Measurements from ENCODE around the gene FBXL19.

The FBXL19 gene

DNA sequence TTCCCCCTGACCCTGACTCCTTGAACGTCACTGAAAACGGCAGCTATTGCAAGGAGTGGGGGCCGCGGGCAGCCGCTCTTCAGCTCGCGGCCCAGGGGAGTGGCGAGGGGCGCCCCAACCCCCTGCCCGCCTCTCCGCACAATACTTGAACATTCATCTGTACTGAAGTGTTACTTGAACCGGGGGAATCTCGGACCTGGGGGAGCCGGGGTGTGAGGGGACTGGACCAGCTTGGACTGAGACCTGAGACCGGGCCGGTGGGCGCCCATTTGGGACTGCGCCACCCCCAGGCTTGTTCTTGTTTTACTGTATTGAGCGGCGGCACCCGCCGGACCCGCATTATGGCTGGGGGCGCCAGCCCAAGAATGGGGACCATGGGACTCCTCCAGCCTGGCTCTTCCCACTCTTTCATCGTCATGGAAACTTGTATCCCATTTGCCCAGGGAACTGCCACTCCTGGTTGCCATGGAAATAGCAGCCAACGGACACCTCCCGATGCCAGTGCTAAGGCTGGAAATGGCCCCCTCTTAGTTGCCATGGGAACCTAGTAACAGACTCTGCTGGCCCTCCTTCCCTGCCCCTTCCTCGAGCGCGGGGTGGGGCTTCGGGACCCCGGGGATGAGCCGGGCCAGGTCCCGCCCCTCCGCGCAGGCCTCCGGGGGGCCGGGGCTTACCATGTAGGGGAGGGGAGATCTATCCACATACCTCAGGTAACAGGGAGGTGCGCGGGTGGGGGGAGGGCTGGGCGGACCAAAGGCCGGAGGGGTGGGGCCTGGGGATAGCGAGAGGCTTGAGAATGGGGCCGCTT lies 24.7 kb downstream of the FBXL19 start:
- DNase-seq = no peak

DNA sequence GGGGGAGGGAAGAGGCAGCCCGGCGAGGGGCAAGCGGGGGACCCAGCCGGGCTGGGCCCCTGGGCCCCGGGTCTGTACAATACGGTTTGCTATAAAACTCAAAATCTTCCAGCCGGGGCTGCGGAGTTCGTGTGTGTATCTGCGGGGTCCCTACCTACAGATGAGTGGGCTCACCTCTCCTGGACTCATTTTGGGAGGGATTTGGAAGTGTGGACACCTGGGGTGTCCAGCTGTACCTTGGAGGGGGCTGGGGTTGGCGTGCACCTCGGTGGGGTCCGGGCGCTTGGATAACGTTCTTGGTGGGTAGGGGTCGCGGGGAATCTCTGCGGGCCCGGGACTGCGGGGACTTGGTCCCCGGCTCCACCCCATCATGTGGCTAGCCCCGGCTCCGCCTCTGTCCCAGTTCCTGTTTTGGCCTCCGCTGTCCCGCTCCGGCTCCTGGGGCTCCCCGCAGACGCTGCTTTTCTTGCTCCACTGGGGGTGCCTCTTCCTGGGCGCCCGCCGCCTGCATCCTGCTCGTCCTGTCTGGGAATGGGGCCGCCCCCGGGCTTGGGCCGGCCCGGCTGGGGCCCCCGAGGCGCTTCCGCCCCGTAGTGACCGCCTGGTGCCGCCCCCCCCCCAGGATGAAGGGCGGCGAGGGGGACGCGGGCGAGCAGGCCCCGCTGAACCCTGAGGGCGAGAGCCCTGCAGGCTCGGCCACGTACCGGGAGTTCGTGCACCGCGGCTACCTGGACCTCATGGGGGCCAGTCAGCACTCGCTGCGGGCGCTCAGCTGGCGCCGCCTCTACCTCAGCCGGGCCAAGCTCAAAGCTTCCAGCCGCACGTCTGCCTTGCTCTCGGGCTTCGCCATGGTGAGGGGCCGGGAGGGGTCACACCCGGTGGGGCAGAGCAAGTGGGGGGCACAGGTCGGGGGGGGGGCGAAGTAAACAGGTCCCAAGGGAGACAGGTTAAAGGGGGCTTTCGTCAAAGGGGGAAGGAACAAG lies 25.6 kb downstream of the FBXL19 start, which contains the start of gene ORAI3:
ORAI3 (plus strand) TSS at position 402 of the 983 bp plus-strand sequence; CDS start at position 624, 222 bp downstream.
- DNase-seq = peak; percentile 46

DNA sequence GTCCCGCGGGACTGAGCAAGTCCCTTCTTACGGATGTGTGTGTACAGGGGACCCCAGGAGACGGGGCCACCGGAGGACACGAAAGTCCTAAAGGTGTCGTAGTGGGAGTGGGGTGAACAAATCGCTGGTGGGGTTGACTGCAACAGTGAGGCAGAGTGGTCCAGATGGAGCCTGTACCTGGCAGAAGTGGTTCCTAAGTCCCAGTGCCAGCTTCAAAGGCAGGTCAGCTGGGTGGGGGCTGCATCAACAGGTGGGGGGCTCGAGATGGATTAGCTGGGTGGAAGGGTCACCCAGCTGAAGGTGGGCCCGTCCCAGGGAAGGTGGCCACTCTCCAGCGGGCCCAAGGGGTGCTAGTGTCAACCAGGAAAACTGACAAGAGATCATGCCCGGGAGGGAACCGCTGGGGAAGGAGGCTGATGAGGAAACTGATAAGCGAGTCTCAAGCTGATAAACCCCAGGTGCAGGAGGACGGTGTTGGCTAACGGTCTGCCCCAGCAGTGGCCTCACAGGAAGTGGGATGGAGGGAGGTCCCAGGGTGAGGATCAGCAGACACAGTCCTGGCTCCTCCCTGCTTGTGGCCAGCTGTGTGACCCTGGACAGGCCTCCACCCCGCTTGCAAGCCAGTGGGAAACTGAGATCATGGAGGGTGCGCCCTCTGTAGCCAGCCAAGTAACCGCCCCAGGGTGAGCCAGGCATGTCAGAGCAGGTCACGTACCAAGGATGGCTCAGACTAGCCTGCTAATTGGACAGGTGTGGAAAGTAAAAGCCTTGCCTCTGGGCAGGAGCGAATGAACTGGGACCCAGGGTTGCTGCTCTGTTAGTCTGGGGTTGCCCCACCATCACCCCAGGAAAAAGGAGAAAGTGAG lies 26.5 kb downstream of the FBXL19 start:
- peak; percentile 57 for DNase-seq

DNA sequence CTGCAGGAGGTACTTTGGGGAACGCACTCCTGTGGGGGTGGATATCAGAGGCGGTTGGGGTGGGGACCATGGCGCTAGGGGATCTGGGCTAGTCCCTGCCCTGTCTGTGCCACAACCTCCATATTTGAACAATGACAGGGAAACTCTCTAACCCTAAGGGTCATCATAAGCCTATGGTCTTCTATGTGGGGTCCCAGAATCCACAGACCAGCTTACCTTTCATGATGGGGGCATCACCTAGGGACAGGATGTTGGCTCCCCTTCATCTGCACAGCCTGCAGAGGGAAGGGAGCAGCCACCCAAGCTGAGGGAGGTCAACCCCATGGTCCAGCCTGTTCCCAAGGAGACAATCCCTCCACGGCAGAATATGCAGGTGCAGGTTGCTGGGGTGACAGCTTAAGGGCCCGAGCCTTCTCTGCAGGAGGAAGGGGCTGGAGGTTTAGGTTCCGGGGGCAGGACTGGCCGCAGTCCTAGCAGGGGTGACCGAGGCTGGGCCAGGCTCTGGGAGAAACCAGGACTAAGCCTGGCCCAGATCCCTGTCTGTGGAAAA lies 27.2 kb downstream of the FBXL19 start:
- DNase-seq = no peak

DNA sequence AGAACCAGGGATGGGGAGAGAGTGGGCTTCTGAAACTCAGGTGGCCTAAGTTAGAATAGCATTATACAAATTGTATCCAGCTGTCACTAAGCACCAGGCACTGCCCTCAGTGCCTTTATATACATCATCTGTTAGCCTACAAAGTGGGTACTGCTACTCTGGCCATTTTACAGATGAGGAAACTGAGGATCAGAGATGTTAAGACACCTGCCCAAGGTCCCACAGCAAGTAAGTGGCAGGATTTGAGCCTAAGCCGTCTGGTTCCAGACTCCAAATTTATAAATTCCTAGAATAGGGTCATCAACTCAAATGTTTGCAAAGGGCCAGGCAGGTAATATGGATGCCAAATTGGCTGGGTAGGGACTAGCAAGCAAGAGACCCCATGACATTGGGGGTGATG lies 27.8 kb downstream of the FBXL19 start:
- no peak for DNase-seq

DNA sequence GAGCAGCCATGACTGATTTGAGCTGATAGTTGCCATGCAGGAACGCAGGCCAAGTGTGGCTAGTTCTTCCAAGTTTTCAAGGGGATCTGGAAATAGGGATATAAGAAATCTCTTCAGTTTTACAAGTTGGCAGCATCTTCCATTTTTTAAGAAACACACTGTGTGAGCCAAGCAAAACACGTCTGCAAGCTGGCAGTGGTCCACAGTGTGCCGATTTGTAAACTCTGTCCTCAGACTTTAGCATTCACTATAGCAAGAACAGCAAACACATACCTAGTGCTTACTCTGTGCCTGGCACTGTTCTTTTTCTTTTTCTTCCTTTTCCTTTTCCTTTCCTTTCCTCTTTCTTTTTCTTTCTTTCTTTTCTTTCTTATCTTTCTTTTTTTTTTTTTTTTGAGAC lies 28.4 kb downstream of the FBXL19 start:
- no peak for DNase-seq

DNA sequence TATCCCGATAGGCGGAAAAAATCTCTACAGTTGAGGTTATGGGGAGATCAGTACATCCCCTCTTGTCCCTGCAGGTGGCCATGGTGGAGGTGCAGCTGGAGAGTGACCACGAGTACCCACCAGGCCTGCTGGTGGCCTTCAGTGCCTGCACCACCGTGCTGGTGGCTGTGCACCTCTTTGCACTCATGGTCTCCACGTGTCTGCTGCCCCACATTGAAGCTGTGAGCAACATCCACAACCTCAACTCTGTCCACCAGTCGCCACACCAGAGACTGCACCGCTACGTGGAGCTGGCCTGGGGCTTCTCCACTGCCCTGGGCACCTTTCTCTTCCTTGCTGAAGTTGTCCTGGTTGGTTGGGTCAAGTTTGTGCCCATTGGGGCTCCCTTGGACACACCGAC lies 29.7 kb downstream of the FBXL19 start:
- DNase-seq = no peak

DNA sequence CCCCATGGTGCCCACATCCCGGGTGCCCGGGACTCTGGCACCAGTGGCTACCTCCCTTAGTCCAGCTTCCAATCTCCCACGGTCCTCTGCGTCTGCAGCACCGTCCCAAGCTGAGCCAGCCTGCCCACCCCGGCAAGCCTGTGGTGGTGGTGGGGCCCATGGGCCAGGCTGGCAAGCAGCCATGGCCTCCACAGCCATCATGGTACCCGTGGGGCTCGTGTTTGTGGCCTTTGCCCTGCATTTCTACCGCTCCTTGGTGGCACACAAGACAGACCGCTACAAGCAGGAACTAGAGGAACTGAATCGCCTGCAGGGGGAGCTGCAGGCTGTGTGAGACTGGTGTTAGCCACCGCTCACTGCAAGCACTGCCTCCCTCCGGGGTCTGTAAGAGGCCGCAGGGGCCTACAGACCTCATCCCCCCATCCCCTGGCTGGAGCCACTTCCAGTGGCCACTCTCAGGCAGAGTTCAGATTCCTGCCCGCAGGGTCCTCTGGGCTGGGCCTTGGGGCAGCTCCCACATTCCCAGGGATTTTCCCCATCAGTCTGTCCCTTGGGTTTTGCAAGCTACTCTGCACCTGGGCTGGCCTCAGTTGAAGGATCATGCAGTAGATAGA lies 30.2 kb downstream of the FBXL19 start:
- DNase-seq = peak; percentile 70

DNA sequence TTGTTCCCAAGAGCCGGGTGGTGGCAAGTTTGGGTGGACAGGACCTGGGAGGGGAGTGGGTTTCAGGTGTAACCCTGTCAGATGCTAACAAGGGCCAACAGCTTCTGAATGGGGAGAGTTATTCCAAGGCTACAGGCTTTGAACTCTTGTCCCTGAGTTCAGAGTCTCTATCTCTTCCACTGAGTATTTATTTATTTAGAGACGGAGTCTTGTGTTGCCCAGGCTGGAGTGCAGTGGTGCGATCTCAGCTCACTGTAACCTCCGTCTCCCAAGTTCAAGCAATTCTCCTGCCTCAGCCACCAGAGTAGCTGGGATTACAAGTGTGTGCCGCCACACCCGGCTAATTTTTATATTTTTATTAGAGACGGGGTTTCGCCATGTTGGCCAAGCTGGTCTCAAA lies 31.6 kb downstream of the FBXL19 start:
- DNase-seq = no peak

DNA sequence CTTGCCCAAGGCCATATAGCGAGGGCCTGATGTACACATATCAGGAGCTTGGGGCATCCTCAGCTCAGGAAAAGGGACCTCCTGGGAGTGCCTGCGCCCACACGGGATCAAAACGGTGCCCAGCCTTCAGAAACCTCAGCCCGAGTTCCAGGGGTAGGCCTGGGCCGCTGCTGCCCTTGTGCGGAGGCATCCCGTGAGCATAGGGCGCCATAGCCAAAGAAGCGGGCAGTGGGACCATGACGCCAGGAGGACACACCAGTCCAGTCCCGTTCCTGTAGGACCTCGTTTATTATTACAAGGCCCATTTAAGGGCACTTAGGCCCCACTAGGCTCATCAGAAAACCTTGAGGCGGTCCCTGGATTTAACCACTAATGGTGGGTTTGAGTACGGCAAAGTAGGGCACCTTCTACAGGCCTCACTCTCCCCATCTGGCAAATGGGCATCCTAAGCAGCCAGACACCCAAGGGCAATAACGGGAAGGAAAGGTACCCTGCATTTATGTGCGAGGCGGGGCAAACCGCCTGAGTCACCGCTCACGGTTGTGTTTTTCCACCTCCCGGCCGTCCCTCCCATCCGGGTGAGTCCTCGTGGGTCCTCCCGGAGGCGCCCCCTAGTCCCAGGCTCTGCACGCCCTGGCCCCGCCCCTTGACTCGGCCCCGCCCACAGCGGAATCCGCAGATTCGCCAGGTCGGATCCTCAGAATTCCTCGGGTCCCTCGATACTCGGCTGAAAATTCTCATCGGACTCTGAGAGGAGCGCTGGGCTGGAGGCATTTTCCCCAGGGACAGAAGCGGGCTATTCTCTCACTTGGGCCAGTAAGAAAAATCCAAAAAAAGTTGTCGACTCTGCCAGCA lies 33.5 kb downstream of the FBXL19 start:
- DNase-seq = peak; percentile 90

DNA sequence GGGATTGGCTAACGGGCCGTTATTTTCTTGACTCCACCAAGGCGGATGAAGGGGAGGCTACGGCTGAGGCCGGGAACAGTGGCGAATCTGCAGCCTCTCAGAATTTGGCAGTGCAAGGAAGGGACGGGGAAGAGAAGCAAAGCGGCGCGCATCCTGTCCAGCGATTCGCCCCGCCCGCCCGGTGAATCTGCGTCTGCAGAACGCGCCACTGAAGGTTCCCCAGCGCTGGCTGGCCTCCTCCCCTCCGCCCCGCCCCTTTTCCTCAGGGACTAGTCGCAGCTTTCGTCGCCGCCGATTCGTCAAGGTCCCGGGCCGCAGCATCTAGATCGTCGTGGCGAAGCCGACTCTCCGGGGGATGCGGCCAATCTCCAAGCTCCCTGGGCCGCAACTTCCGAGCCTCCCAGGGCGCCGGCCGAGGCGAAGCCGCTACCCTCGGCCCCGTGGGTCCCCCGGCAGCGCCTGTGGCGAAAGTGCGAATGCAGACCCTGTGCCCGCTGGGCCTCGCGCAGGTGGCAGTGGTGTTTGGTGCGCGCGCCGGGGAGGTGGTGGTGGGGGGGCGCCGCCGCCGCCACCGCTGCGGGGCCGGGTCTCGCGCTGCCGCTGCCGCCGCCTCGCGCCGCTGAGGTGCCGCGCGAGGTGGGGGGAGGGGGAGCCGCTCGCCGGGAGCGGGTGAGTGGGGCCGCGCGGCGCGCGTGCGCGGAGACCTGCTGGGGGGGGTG lies 34.2 kb downstream of the FBXL19 start, which contains the start of gene SETD1A:
SETD1A (plus strand) TSS at position 299 of the 719 bp plus-strand sequence. CDS start 978 bp downstream, outside the sequence.
- peak; percentile 95 for DNase-seq

DNA sequence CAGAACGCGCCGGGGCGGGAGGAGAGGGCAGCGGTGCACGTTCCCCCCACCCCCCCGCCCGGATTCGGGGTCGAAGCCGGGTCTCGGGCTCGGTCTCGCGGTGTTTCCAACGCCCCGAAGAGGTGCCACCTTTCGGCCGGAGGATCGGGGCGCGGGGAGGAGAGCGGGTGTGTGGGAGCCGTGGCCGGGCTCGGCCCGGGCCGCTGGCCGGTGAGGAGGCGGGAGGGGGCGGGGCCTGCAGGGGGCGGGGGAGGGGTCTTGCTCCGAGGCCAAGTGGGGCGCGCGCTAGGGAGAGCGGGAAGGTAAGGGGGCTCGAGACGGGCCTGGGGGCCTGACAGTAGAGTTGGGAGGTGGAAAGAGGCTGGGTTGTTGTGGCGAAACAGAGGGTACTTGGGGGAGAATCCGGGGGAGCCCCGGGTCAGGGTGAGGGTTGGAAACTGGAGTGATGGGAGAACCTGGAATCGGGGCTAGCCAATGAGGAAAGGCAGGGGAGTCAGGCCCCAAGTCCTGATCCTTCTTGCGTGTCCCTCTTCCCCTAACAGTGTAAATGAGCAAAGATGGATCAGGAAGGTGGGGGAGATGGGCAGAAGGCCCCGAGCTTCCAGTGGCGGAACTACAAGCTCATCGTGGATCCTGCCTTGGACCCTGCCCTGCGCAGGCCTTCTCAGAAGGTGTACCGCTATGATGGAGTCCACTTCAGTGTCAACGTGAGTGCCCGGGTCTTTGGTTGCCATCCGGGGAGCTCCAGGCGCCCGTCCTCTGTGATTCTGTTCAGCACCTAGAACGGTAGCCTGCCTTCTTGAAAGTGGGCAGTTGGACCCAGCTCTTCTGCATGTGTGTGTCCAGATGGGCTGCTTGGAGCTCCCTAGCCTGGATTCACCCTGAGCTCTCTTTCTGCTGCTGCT lies 35.1 kb downstream of the FBXL19 start:
- peak; percentile 42 for DNase-seq

DNA sequence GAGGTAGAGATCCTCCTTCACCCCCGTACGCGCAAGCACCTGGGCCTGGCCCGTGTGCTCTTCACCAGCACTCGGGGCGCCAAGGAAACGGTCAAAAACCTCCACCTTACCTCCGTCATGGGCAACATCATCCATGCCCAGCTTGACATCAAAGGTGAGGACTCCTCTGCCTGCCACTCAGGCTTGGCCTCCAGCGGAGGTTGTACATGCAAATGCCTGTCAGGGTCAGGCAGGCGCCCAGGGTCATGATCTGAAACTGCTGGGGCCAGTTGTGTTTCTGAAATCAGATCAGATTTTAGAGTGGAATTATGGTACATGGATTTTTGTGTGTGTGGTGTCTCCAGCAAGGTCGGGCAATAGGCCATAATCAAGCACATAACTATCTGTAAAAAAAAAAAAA lies 38.0 kb downstream of the FBXL19 start:
- DNase-seq = no peak

DNA sequence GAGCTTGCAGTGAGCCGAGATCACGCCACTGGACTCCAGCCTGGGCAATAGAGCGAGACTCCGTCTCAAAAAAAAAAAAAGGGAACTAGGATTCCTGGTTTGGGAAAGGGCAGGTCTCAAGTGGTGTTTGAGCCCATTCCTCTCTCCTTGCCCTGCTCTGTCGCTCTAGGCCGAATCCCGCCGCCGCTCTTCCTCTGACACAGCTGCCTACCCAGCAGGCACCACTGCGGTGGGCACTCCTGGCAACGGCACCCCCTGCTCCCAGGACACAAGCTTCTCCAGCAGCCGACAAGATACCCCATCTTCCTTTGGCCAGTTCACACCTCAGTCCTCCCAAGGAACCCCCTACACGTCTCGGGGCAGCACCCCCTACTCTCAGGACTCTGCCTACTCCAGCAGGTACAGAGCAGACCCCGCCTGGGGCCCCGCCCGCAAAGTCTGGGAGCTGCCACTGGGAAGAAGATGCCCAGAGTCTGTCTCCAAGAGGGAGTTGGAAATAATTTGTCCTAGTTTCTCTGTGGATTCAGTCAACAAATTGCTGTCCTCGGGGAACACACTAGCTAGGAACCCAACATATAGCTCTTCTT lies 40.6 kb downstream of the FBXL19 start:
- no peak for DNase-seq

DNA sequence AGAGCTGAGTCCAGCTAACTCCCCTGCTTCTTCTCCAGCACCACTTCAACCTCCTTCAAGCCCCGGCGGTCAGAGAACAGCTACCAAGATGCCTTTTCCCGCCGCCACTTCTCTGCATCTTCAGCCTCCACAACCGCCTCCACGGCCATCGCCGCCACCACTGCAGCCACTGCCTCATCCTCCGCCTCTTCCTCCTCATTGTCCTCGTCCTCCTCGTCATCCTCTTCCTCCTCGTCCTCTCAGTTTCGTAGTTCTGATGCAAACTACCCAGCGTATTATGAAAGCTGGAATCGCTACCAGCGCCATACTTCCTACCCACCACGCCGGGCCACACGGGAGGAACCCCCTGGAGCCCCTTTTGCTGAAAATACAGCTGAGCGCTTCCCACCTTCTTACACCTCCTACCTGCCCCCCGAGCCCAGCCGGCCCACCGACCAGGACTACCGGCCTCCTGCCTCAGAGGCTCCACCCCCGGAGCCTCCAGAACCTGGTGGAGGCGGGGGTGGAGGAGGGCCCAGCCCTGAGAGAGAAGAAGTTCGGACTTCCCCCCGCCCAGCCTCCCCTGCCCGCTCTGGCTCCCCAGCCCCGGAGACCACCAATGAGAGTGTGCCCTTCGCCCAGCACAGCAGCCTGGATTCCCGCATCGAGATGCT lies 41.3 kb downstream of the FBXL19 start:
- DNase-seq = no peak

DNA sequence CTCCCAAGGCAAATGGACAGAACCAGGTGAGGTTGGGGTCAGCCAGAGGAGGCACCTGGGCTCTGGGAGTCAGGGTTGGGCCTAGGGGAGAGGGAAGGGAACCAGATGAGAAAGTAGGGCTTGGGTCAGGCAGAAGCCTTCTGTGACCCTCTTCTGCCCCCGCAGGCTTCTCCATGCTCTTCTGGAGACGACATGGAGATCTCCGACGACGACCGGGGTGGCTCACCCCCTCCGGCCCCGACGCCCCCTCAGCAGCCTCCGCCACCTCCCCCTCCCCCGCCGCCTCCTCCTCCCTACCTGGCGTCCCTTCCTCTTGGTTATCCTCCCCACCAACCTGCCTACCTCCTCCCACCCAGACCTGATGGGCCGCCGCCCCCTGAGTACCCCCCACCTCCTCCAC lies 42.1 kb downstream of the FBXL19 start:
- DNase-seq = no peak

DNA sequence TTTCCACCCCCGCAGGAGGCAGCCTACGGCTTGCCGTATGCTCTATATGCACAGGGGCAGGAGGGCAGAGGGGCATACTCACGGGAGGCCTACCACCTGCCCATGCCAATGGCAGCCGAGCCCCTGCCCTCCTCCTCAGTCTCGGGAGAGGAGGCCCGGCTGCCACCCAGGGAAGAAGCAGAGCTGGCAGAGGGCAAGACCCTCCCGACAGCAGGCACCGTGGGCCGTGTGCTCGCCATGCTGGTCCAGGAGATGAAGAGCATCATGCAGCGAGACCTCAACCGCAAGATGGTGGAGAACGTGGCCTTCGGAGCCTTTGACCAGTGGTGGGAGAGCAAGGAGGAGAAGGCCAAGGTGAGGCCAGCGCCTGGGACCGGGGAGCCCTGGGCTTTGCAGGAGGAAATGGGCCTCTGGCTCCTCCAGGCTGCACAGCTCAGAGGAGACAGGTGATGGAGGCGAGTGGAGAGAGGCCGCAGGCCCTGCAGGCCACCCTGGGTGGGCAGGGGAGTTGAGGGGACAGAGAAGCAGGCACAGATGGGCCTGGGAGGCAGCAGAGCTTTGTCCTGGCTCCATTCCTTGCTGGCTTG lies 42.8 kb downstream of the FBXL19 start:
- no peak for DNase-seq

DNA sequence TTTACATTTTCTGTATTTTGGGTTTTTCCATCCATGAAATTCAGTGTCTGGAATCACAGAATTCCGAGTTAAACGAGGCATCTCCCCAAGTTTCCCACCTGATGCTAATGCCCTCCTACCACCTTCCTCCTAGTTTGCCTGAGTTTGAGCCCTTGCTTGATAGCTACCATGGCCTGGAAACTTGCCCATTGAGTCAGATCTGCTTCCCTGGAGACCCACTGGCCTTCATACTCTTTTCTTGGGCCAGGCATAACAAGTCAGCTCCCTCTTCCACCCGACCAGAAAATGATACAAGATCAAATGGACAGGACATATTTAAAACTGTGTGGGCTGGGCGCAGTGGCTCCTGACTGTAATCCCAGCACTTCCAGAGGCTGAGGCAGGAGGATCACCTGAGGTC lies 44.4 kb downstream of the FBXL19 start:
- DNase-seq = no peak
